Posterior vena cava (tissue), 2 donors: ENCODE data around the gene SDK1. TPM values are rescaled to one million over a fixed set of nuclear protein-coding genes. Genes with fewer than 3 reads are reported as not detected.

Experiments used
- DNase-seq: peaks from one replicate; pipeline ENCODE4 v3.0.0-alpha.2; 2020; ENCODE audit warnings: low spot score
- intact Hi-C, 2 donors: fragments of 100-400 bp; cut with DNase I; formaldehyde crosslinking; loops; one replicate each; pipeline versions ENCODE4 v1.14.1 to v1.14.2; 2022 to 2023
- total RNA-seq, 2 donors: library from RNA; stranded (reverse); fragmentation: NEBNext Ultra II Directional; extraction: Animal tissue kit (Norgen Biotek cat#: 25700); gene quantifications; one replicate each; pipeline ENCODE4 v1.2.1, GENCODE V29; 2021
- donor health status: DM: yes; HTN: yes; CAD: no.
- donor health status: DM: yes; HTN: yes; CAD: no.

SDK1 gene
- total RNA-seq, 2 donors from 2014 or later = 14.4 to 18.3 TPM

GRCh38 chr7:4000934-4001333 lies 699.9 kb downstream of the SDK1 start:
- intact Hi-C loops = no loop called here
- no peak for DNase-seq

- intact Hi-C loops = loop anchor here in 1 of 2 donors (1.0 kb wide), 1 partner anchor 16 kb away; no protein-coding TSS in a partner anchor
- no peak for DNase-seq
These were observed 700.7 kb downstream of the SDK1 start for GRCh38 chr7:4001742-4002141.

GRCh38 chr7:4003503-4003902 lies 702.5 kb downstream of the SDK1 start:
- DNase-seq = no peak
- intact Hi-C loops = no loop called here

GRCh38 chr7:4006687-4007086 lies 705.6 kb downstream of the SDK1 start:
- intact Hi-C loops = no loop called here
- DNase-seq = no peak

GRCh38 chr7:4009211-4010060 lies 708.4 kb downstream of the SDK1 start:
- intact Hi-C loops = no loop called here
- DNase-seq = no peak

- no peak for DNase-seq
These were observed 709.1 kb downstream of the SDK1 start for GRCh38 chr7:4010061-4010605.

GRCh38 chr7:4010923-4011656 lies 710.0 kb downstream of the SDK1 start:
- no peak for DNase-seq
- intact Hi-C loops = no loop called here

More at GRCh38 chr7:4010061-4010605, 709.1 kb downstream of the SDK1 start:
- intact Hi-C loops = no loop called here

GRCh38 chr7:4013793-4014192 lies 712.7 kb downstream of the SDK1 start:
- no peak for DNase-seq
- intact Hi-C loops = no loop called here

- intact Hi-C loops = no loop called here
- no peak for DNase-seq
These were observed 713.4 kb downstream of the SDK1 start for GRCh38 chr7:4014346-4015050.

GRCh38 chr7:4015371-4015770 lies 714.3 kb downstream of the SDK1 start:
- no peak for DNase-seq
- intact Hi-C loops = no loop called here

- intact Hi-C loops = no loop called here
- no peak for DNase-seq
These were observed 714.9 kb downstream of the SDK1 start for GRCh38 chr7:4015996-4016395.

GRCh38 chr7:4017081-4017480 lies 716.0 kb downstream of the SDK1 start:
- intact Hi-C loops = no loop called here
- no peak for DNase-seq

GRCh38 chr7:4017785-4018184 lies 716.7 kb downstream of the SDK1 start:
- no peak for DNase-seq
- intact Hi-C loops = no loop called here

GRCh38 chr7:4018601-4019316 lies 717.7 kb downstream of the SDK1 start:
- intact Hi-C loops = no loop called here
- no peak for DNase-seq

GRCh38 chr7:4020086-4020485 lies 719.0 kb downstream of the SDK1 start:
- no peak for DNase-seq
- intact Hi-C loops = no loop called here

- intact Hi-C loops = no loop called here
- DNase-seq = no peak
These were observed 720.4 kb downstream of the SDK1 start for GRCh38 chr7:4021413-4021812.

- intact Hi-C loops = no loop called here
These were observed 721.2 kb downstream of the SDK1 start for GRCh38 chr7:4022265-4022664.

GRCh38 chr7:4023502-4023901 lies 722.5 kb downstream of the SDK1 start:
- DNase-seq = no peak
- intact Hi-C loops = no loop called here

More at GRCh38 chr7:4022265-4022664, 721.2 kb downstream of the SDK1 start:
- no peak for DNase-seq

GRCh38 chr7:4024133-4024532 lies 723.1 kb downstream of the SDK1 start:
- intact Hi-C loops = no loop called here
- DNase-seq = no peak
